ELF-1 (cell line): Measurements from ENCODE around the gene MAML2.

Experiments used
- DNase-seq: peaks from one replicate; pipeline ENCODE4 v3.0.0-alpha.2; 2016; ENCODE audit warnings: low read depth, low spot score

MAML2 gene

GRCh38 chr11:96126917-96127595 is 215.9 kb downstream of the MAML2 start:
- DNase-seq: no peak

GRCh38 chr11:96125400-96125799 is 217.6 kb downstream of the MAML2 start:
- no peak for DNase-seq

GRCh38 chr11:96124155-96124554 is 218.8 kb downstream of the MAML2 start:
- no peak for DNase-seq

- DNase-seq: no peak
Measured at GRCh38 chr11:96123301-96123700, 219.7 kb downstream of the MAML2 start.

- DNase-seq: no peak
Measured at GRCh38 chr11:96122601-96123074, 220.4 kb downstream of the MAML2 start.

- DNase-seq: no peak
Measured at GRCh38 chr11:96119211-96119610, 223.8 kb downstream of the MAML2 start.

GRCh38 chr11:96116376-96116775 is 226.6 kb downstream of the MAML2 start:
- DNase-seq: no peak

GRCh38 chr11:96114178-96115064 is 228.6 kb downstream of the MAML2 start:
- no peak for DNase-seq

GRCh38 chr11:96113193-96113681 is 229.8 kb downstream of the MAML2 start:
- DNase-seq: no peak

GRCh38 chr11:96112192-96113128 is 230.5 kb downstream of the MAML2 start:
- DNase-seq: no peak

GRCh38 chr11:96111308-96111707 is 231.7 kb downstream of the MAML2 start:
- no peak for DNase-seq

- no peak for DNase-seq
Measured at GRCh38 chr11:96110302-96110701, 232.7 kb downstream of the MAML2 start.

GRCh38 chr11:96109331-96110030 is 233.5 kb downstream of the MAML2 start:
- DNase-seq: no peak

GRCh38 chr11:96107143-96107824 is 235.7 kb downstream of the MAML2 start:
- no peak for DNase-seq

- no peak for DNase-seq
Measured at GRCh38 chr11:96106645-96107044, 236.3 kb downstream of the MAML2 start.

- DNase-seq: no peak
Measured at GRCh38 chr11:96105944-96106343, 237.1 kb downstream of the MAML2 start.

GRCh38 chr11:96105197-96105895 is 237.6 kb downstream of the MAML2 start:
- DNase-seq: no peak

GRCh38 chr11:96104496-96104895 is 238.5 kb downstream of the MAML2 start:
- no peak for DNase-seq

GRCh38 chr11:96103721-96104120 is 239.3 kb downstream of the MAML2 start:
- DNase-seq: no peak

GRCh38 chr11:96103102-96103501 is 239.9 kb downstream of the MAML2 start:
- no peak for DNase-seq
